Gastroesophageal sphincter (tissue), 4 donors: ENCODE data around the gene ATP6V0A1. TPM values are rescaled to one million over a fixed set of nuclear protein-coding genes. Genes with fewer than 3 reads are reported as not detected.
"Not testable (repeated sequence)": the region's sequence is repeated elsewhere in the genome, so short reads cannot be mapped to it uniquely, and the experiment has no call there.

Source experiments
- ATAC-seq: fragments of 150-250 bp; one replicate; pipeline ENCODE4 v1.9.1; 2016; ENCODE audit warnings: mild to moderate bottlenecking, moderate library complexity
- H3K27ac ChIP-seq, 4 donors: fragments of 200-600 bp; sonication (generic) in 3 of 4; 1 replicate in 3 of 4; 2 replicates in 1 of 4; pipeline ENCODE4 v1.5.1; 2016 to 2019
- H3K27me3 ChIP-seq: fragments of 200-600 bp; sonication (generic); one replicate; pipeline ENCODE4 v1.5.1; 2019
- H3K36me3 ChIP-seq, 2 donors: fragments of 200-600 bp; sonication (generic); one replicate each; pipeline ENCODE4 v1.5.1; 2019; ENCODE audit warnings: control low read depth in 1 of 2
- H3K4me1 ChIP-seq, 3 donors: fragments of 200-600 bp; sonication (generic); 1 replicate in 2 of 3; 2 replicates in 1 of 3; pipeline ENCODE4 v1.5.1; 2016 to 2019; ENCODE audit warnings: control low read depth in 2 of 3
- H3K4me3 ChIP-seq, 2 donors: fragments of 200-600 bp; sonication (generic); one replicate each; pipeline ENCODE4 v1.5.1; 2019; ENCODE audit warnings: mild to moderate bottlenecking in 1 of 2, moderate library complexity in 1 of 2
- H3K9me3 ChIP-seq, 3 donors: fragments of 200-600 bp; sonication (generic); one replicate each; pipeline ENCODE4 v1.5.1; 2017 to 2019; ENCODE audit warnings: control low read depth in 2 of 3
- EP300 ChIP-seq: sonication (generic); formaldehyde crosslinking; IDR thresholded peaks from one replicate; pipeline ENCODE4 v1.6.1; 2017; ENCODE audit warnings: antibody characterized with exemption, mild to moderate bottlenecking
- POLR2A ChIP-seq, 2 donors: fragments of 450-650 bp; IDR thresholded peaks; one replicate each; pipeline ENCODE4 v1.6.1; 2017; ENCODE audit warnings: antibody characterized with exemption in 2 of 2, mild to moderate bottlenecking in 2 of 2, moderate library complexity in 1 of 2
- POLR2AphosphoS5 ChIP-seq: sonication (generic); formaldehyde crosslinking; IDR thresholded peaks from one replicate; pipeline ENCODE4 v1.6.1; 2017; ENCODE audit warnings: antibody characterized with exemption
- WGBS, 2 donors: methylation state at CpG; one replicate each; pipeline ENCODE4 v1.1.5; 2018; ENCODE audit warnings: low coverage in 1 of 2; 5-methylcytosine and 5-hydroxymethylcytosine counted together
- total RNA-seq, 4 donors: library from RNA; depleted of rRNA; stranded (reverse); fragments of >200 nt; gene quantifications; one replicate each; pipeline ENCODE4 v1.1.0, GENCODE V29; 2016
- TF ChIP-seq, protein P1 (sequence below), 4 experiments: fragments of 200-600 bp in 2 of 4; fragments of 450-650 bp in 2 of 4; sonication (generic) in 1 of 4; IDR thresholded peaks; one replicate each; pipeline ENCODE4 v1.5.1; 2017 to 2019; ENCODE audit warnings: antibody characterized with exemption in 4 of 4, mild to moderate bottlenecking in 2 of 4, moderate library complexity in 2 of 4

ATP6V0A1 gene
- total RNA-seq, 4 donors from 2014 or later: 47.5 to 84.5 (median 65.4) TPM

DNA sequence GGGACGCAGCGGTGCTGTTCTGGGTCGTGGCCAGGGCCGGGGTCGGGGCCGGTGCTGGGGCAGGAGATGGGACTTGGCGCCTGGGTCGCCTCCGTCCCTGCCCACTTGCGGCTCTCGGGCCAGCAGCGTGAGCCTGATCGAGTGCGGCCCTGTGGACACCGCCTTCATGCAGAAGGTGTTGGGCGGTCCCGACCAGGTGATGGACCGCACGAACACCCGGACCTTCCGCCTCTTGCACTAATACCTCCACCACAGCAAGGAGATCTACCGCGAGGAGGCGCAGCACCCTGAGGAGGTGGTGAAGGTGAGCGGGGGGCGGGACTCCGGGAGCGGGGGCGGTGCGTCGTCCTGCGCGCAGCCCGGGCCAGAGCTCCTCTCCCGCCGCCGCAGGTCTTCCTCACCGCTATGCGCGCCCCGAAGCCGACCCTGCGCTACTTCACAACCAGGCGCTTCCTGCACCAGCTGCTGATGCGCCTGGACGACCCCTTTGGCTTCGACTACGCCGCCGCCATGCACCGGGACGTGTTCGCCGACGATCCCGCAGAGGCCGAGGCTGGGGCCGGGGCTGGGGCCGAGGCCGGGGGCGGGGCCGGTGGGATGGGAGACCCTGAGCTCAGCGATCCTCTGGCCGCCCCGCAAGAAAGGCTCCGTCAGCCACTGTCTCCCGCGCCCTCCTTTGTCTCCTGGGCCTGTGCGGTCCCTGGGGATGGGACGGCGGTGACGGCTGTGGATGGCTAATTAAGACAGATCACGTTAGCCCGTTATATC lies 89.6 kb downstream of the ATP6V0A1 start:
- peak overlapping the region in 1 of 2 donors; percentile 39 for H3K4me3 ChIP-seq
- H3K27ac ChIP-seq: no peak overlapping the region
- TF ChIP-seq, protein P1, sequence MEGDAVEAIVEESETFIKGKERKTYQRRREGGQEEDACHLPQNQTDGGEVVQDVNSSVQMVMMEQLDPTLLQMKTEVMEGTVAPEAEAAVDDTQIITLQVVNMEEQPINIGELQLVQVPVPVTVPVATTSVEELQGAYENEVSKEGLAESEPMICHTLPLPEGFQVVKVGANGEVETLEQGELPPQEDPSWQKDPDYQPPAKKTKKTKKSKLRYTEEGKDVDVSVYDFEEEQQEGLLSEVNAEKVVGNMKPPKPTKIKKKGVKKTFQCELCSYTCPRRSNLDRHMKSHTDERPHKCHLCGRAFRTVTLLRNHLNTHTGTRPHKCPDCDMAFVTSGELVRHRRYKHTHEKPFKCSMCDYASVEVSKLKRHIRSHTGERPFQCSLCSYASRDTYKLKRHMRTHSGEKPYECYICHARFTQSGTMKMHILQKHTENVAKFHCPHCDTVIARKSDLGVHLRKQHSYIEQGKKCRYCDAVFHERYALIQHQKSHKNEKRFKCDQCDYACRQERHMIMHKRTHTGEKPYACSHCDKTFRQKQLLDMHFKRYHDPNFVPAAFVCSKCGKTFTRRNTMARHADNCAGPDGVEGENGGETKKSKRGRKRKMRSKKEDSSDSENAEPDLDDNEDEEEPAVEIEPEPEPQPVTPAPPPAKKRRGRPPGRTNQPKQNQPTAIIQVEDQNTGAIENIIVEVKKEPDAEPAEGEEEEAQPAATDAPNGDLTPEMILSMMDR (IDR thresholded peaks at IDR 0.05): peak in 2 of 4 experiments; percentile 25 to 50
- no peak for TF ChIP-seq POLR2A (IDR thresholded peaks at IDR 0.05)
- no CpG with 5 or more reads among the region's 74 CpGs for WGBS, 2 donors
- H3K4me1 ChIP-seq: peaks cover 0 to 24% (median 8%) of the 10 kb centered on the region in 3 donors
- ATAC-seq: peak; percentile 54
- H3K36me3 ChIP-seq: peaks cover 0 to 34% of the 10 kb centered on the region in 2 donors
- no peaks in the 10 kb centered on the region for H3K27me3 ChIP-seq
- H3K9me3 ChIP-seq: no peaks in the 10 kb centered on the region

DNA sequence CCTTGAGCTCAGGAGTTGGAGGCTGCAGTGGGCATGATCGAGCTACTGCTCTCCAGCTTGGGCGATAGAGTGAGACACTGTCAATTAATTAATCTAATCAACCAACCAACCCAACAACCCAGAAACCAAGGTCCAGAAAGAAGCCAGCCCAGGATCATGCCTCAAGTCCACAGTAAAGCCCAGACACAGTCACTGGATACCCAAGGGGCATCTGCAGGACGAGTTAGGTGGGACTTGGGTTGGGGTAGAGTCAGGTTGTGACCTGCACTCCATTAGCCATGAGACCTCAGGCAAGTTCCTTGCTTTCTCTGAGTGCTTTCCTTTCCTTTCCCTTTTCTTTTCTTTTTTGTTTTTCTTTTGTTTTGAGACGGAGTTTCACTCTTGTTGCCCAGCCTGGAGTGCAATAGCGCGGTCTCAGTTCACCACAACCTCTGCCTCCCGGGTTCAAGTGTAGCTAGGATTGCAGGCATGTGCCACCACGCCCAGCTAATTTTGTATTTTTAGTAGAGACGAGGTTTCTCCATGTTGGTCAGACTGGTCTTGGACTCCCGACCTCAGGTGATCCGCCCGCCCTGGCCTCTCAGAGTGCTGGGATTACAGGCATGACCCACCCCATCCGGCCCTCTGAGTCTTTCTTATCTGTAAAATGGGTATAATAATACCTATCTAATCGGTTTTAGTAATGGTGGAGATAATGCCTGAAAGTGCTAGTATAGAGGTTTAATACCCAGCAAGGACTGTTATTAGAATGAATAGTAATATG lies 90.5 kb downstream of the ATP6V0A1 start:
- Histone ChIP-seq H3K27me3 (no peaks in the 10 kb centered on the region), H3K4me3 (no peak overlapping the region), H3K4me1 (peaks cover 0 to 34% (median 16%) of the 10 kb centered on the region in 3 donors), H3K36me3 (peaks cover 0 to 28% of the 10 kb centered on the region in 2 donors), H3K27ac (no peak overlapping the region), H3K9me3 (no peaks in the 10 kb centered on the region)
- TF ChIP-seq POLR2A (IDR thresholded peaks at IDR 0.05) (no peak), POLR2AphosphoS5 (no peak), EP300 (no peak)
- TF ChIP-seq, protein P1 (IDR thresholded peaks at IDR 0.05): no peak
- no peak for ATAC-seq
- 80 to 83% methylated on average over 5 to 13 of the region's 14 CpGs for WGBS, 2 donors

DNA sequence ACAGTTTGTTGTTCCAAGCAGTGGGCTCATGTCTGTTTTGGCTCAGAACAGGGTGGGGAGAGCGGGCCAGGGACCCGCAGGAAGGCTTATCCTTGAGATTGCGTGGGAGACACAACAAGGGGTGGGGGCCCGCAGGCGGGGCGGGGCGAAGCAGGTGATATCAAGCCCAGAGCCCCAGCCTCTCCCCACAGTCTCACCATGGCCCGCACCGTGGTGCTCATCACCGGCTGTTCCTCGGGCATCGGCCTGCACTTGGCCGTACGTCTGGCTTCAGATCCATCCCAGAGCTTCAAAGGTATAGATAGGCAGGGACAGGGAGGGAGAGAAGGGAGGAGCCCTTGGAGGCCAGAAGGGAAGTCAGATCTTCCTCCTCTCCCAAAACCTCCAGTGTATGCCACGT lies 94.1 kb downstream of the ATP6V0A1 start, which contains the start of gene HSD17B1:
Gene HSD17B1, plus strand, starts transcription at position 188 of the 400 bp plus-strand sequence. Its CDS starts 11 bp downstream, at position 199.
- H3K4me3 ChIP-seq: peak within 1 kb of the TSS in 1 of 2 donors; percentile 85
- not testable (repeated sequence) for H3K9me3 ChIP-seq, H3K27me3 ChIP-seq, ATAC-seq
- H3K36me3 ChIP-seq: peaks cover 0 to 17% of the 10 kb centered on the region in 2 donors
- WGBS, 2 donors: no CpG with 5 or more reads among the region's 15 CpGs
- H3K27ac ChIP-seq: peak within 1 kb of the TSS in 3 of 4 donors; percentile 88 to 92 (median 90)
- peaks cover 0 to 51% (median 21%) of the 10 kb centered on the region in 3 donors for H3K4me1 ChIP-seq

DNA sequence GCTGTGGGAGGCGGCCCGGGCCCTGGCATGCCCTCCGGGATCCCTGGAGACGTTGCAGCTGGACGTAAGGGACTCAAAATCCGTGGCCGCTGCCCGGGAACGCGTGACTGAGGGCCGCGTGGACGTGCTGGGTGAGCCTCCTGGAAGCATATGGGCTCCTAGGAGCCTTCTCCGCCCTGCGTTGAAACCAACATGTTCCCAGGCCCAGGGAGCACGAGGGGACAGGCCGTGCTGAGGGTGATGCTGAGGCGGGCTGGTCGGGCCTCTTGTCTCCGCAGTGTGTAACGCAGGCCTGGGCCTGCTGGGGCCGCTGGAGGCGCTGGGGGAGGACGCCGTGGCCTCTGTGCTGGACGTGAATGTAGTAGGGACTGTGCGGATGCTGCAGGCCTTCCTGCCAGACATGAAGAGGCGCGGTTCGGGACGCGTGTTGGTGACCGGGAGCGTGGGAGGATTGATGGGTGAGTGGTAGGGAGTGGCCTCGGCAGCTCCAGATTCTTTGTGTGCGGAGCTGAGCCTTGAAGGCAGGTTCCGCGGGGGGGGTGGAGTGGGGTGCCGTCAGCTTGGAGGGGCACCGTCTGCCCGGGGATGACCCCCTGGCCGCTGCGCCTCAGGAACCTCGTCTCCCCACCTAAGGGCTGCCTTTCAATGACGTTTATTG lies 94.6 kb downstream of the ATP6V0A1 start:
- H3K27ac ChIP-seq: peak overlapping the region in 3 of 4 donors; percentile 88 to 92 (median 90)
- no peaks in the 10 kb centered on the region for H3K27me3 ChIP-seq
- no peak for ATAC-seq
- H3K4me3 ChIP-seq: peak overlapping the region in 1 of 2 donors; percentile 85
- TF ChIP-seq, protein P1 (IDR thresholded peaks at IDR 0.05): no peak
- TF ChIP-seq POLR2AphosphoS5: no peak
- no peak for TF ChIP-seq POLR2A (IDR thresholded peaks at IDR 0.05)
- TF ChIP-seq EP300: no peak
- 50 to 78% methylated on average over 2 to 15 of the region's 45 CpGs for WGBS, 2 donors
- no peaks in the 10 kb centered on the region for H3K9me3 ChIP-seq
- H3K4me1 ChIP-seq: peaks cover 0 to 46% (median 17%) of the 10 kb centered on the region in 3 donors
- H3K36me3 ChIP-seq: peaks cover 0 to 12% of the 10 kb centered on the region in 2 donors

DNA sequence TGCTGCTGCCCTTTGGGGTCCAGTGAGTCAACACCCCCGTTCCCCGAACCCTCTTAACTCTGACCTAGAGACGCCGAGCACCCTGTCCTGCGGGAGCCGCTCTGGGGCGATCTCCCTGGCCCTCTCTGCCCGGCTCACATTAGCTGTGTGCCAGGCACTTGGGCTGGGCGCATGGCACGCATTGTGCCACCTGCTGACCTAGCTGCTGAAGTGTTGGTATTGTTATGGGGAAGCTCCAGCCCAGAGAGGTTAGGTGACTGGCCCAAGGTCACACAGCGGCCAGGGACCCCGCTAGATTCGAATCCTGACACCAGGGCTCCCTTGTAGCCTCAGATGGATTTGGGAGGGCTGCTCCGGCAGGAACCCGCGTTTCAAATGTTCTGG lies 95.2 kb downstream of the ATP6V0A1 start:
- peaks cover 0 to 12% of the 10 kb centered on the region in 2 donors for H3K36me3 ChIP-seq
- peak overlapping the region; percentile 64 to 92 (median 89) for H3K27ac ChIP-seq
- ATAC-seq: no peak

More for the DNA sequence above, 95.2 kb downstream of the ATP6V0A1 start:
- 9 to 80% methylated on average over 2 to 6 of the region's 16 CpGs for WGBS, 2 donors
- Histone ChIP-seq H3K27me3 (no peaks in the 10 kb centered on the region), H3K4me3 (peak overlapping the region; percentile 56 to 85), H3K4me1 (peaks cover 0 to 40% (median 12%) of the 10 kb centered on the region in 3 donors), H3K9me3 (no peaks in the 10 kb centered on the region)
- no peak for TF ChIP-seq EP300
- TF ChIP-seq POLR2AphosphoS5: no peak
- TF ChIP-seq, protein P1 (IDR thresholded peaks at IDR 0.05): no peak
- no peak for TF ChIP-seq POLR2A (IDR thresholded peaks at IDR 0.05)
